ENCODE data around the gene TAB3.

TAB3 gene

DNA sequence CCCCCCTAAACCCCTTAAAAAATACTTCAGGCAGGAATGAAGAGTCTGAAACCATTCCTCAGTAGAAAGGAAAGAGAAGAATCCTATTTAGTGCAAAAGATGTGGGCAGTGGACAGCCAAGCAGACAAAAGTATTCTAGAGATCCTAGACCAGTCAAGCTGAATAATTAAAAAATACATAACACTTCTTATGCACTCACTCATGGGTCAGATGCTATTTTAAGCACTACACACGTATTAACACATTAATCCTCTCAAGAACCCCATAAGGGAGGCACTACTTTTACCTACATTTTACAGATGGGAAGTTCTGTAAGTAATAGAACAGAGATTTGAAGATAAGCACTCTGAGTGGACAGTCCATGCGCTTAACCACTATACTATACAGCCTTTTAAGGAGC, 5.9 kb downstream of the TAB3 start:
- DNase-seq (ENCODE audit: low read depth) = no peak

DNA sequence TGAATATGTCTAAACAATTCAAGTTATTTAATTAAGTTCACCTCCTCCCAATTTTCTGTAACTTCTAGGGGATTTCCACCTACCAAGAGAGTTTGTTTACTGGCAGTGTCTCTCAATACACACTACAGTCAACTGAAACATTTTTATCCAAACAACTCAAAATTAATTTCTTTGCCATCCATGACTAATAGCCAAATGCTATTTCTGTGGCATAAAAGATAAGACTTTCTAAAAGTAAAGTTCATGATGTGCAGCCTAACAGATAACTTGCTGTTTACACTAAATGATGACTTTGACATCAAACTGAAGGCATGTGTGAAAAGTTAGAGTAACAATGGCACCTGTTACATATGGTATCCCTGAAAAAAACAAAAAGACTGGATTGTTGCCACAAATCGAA, 7.3 kb downstream of the TAB3 start:
- DNase-seq (ENCODE audit: low read depth) = no peak

DNA sequence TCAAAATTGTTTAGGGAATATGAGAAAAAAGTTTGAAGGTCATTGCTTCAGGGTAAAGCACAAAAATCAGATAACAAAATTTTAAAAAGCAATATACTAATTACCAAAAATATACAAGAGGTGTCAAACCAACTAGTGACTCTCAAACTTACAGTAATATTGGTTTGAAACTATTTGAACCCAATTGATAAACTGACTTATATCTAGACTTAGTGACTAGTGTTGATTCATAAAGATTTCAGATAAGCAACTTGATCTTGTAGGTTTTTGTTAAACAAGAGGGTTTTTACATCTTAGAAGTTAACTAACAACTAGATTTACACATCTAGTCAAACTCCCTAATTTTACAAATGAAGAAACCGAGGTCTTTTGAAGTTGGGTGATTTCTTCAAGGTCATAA, 7.7 kb downstream of the TAB3 start:
- no peak for DNase-seq (ENCODE audit: low read depth)

DNA sequence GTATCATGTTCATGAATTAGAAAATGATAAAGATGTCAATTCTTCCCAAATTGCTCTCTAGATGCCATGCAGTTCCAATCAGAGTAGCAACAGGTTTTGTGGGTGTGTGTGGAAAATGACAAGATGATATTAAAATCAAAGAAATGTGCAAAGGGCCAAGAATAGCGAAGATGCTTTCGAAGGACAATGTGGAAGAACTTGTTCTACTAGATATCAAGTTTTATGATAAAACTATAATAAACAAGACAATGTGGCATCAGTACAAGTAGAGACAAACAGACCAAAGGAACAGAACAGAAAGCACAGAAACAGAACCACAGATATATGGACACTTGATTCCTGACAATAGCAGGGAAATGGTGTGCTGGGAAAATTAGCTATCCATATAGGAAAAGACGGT, 9.0 kb downstream of the TAB3 start:
- no peak for DNase-seq (ENCODE audit: low read depth)

DNA sequence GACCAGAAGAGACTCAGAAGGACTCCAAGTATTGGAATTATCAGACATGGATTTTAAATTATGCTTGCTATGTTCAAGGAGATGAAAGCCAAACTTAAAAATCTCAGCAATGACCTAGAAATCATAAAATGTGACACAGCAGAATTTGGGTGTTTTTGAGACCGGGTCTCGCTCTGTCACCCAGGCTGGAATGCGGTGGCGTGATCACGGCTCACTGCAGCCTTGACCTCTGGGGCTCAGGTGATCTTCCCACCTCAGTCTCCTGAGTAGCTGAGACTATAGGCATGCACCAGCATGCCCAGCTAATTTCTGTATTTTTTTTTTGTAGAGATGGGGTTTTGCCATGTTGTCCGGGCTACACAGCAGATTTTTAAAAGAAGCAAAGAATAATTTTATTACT, 12.7 kb downstream of the TAB3 start:
- DNase-seq (ENCODE audit: low read depth) = no peak

DNA sequence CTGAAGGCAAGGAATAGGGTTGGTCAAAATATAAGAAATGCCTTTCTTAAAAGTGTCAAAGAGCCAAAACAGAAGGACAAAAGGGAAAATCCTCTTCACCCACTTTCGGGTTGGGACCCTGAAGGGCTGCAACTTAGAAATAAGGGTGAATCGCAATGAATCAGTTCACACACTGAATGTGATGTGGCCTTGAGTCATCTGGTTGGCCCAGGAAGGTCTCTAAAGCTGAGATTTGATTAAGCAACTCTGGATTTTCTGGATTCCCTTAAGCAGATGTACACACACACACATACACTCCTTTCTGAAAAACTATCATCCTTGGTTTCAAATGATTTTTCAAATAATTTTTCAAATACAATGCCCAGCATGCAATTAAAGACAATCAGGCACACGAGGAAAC, 13.1 kb downstream of the TAB3 start:
- no peak for DNase-seq (ENCODE audit: low read depth)

DNA sequence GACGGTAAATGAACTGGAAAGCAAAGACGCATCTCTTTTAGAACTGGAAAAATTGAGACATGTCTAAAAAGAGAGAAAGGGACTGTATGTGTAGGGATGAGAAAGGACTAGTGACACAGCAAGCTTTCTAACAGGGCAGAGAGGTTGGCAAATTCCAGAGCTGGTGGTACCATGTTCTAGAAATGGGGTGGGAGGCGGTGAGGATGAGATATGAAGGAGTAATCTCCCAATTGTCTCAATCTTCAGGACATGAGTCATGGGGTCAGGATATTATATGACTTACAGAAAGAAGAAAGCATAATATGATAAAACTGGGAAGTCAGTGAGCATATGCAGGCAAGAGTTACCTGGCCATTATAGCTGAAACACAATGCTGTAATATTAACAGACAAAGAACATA, 14.2 kb downstream of the TAB3 start:
- DNase-seq (ENCODE audit: low read depth) = no peak

DNA sequence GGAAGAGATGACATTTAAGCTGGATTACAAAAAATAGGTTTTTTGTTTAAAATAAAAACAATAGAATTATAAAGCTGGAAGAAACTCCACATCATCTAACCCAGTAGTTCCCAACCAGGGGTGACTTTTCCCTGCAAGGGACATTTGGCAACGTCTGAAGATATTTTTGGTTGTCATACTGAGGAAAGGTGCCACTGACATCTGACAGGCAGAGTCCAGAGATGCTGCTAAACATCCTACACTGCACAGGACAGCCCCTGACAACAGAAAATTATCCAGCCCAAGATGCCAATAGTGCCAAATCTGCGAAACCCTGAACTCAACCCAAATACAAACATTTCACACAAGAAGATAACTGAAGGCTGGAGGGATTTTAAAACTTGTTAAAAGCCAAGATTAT, 18.5 kb downstream of the TAB3 start:
- DNase-seq (ENCODE audit: low read depth) = no peak

DNA sequence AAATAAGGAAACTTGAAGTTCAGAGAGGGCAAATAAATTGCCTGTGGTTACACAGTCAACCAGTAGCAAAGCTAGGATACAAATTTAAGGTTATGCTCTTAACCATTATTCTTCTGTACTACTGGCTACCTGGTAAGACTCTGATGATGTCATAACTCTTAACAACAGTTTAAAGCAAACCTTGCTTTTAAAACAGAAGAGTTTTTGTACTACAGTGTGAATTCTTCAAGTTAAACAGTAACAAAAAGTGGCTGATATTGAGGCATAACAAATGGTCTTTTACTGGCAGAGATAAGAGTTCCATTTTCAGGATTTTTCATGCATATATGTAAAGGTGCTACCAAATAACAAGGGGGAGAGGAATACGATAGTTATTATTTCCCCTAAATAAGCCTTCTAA, 23.4 kb downstream of the TAB3 start:
- DNase-seq (ENCODE audit: low read depth) = no peak

DNA sequence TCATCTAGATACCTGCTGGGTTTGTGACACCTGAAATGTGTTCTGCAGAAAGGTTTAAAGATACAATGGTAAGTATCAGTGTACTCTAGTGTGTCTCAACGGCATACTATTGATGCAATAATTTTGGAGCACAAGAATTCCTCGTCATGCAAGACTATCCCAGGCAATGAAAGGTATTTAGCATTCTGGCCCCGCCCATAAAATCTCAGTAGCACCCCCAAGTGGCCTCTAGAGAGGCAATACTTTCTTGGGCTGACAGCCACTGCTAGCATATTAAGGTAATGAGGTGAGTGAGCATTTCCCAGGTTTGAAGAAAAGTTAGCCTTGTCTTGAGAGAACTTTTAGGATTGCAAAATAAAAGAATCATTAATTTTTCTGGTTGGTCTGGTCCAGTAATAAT, 24.0 kb downstream of the TAB3 start:
- no peak for DNase-seq (ENCODE audit: low read depth)

DNA sequence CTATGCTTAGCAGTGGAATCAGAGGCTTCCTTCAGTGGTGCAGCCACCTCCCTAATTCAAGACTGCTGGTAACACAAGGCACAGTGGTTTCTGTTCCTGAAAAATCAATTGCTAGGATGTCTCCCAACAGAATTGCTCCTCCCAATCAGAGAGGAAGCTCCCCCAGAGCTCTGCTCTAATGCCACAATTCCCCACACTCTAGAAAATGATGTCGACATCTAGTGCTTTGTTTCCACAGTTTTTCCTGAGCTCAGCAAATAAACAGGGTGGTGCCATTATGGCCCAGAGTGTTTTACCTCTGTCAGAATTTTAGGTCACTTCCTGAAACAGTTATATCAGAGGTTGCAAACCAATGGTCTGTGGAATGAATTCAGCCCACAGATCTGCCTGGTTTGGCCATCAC, 24.7 kb downstream of the TAB3 start:
- DNase-seq (ENCODE audit: low read depth) = no peak

DNA sequence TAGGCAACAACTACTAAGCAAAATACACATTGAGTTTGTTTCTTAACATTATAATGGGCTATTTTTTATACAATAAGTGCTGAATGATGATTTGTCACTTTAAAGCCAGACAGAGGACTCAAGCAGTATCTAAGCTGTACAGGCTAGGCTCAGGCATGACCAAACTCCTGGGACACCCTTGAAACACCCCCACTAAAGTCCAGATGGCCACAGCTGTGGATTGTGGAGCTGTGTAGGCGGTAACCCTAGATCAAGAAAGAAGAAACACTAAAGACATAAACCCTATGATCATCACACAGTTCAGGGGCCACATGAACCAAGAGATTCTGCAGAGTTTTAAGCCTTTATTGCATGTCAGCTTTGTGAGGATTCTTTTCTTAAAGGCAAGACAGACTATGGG, 25.1 kb downstream of the TAB3 start:
- DNase-seq (ENCODE audit: low read depth) = no peak

DNA sequence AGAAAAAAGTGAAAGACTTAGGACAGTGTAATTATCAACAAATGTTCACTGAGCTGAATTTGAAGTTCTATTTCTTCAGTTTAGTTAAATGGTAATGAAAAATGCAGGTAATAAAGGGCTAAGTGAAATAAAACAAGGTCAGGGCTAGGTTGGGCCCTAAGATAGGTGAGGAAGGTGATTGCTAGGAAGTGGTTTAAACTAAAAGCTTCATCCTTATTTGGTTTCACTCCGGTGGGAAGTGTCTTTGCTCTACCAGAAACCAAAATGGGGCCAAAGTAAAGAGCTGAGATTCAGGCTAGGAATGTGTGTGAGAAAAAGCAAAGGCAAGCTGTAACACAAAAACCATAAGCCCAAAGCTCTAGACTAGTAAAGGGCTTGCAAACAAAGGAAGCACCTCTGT, 31.0 kb downstream of the TAB3 start:
- DNase-seq (ENCODE audit: low read depth) = no peak

DNA sequence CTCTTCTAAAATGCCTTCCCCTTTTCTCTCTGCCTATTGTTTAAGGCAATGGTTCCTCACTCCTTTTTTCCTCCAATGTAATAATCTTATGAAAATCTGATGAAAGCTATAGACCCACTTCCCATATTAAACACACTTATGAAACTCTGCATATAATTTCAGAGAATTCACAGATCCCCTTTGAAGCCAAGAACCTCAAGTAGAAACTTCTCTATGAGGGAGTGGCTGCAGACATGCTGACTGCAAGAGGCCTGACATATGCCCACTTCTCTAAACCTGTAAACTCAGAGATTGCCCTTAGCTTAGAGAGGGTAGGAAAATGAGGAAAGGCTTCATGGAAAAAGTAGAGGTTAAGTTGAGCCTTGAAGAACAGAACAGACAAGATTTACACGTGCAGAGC, 37.6 kb downstream of the TAB3 start:
- DNase-seq (ENCODE audit: low read depth) = no peak

DNA sequence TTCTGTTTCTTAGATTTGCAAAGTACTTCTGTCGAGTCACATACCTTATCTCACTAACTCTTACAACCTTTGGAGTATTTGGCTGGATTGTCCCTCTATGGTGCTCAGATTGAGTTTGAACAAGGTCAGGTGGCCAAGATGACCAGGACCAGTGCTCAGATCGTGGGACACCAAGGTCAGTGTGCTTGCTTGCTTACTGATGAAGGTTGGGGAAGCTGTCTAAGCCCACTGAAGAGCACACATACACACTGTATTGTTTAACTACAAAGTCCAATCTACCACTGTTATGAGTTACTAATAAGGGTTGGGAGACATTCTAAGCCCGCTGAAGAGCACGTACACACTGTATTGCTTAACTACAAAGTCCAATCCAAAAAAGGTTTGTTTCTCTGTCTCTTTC, 53.7 kb downstream of the TAB3 start:
- DNase-seq (ENCODE audit: low read depth) = no peak

DNA sequence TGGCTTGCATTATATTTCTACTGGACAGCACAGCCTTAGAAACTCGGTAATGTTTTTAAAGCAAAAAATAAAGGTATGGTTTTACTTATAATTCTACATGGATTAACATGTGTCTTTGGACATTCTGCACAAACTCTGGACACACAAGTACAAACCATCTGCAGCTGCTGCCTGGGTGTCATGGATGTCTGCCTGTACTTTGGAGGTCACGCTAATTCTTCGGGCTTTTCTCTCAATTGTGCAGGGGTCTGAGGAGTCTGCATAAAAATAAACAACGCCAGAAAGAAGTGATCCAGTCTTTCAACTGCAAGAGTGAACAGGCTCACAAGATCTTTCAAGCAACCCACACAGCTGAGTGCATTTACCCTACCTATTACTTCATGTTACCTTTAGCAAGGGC, 55.2 kb downstream of the TAB3 start:
- DNase-seq (ENCODE audit: low read depth) = no peak

DNA sequence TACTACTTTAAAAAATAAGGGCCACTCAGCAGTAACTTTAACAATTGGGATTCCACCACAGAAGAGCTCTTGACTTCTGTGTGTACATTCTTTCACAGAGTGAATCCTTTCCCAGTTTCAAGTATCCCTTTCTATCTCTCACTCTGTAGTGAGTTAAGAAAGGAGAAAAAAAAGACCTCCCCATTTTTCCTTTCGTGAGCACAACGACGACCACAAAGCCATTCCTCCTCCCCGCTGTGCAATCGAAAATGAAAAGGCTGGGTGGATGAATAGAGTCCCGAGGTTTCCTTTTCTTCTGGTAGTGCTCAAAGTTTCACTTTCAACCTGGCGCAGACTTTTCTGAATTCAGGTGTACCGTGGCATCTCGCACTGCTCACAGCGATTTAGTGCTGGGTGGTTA, 58.0 kb downstream of the TAB3 start:
- DNase-seq (ENCODE audit: low read depth) = no peak

DNA sequence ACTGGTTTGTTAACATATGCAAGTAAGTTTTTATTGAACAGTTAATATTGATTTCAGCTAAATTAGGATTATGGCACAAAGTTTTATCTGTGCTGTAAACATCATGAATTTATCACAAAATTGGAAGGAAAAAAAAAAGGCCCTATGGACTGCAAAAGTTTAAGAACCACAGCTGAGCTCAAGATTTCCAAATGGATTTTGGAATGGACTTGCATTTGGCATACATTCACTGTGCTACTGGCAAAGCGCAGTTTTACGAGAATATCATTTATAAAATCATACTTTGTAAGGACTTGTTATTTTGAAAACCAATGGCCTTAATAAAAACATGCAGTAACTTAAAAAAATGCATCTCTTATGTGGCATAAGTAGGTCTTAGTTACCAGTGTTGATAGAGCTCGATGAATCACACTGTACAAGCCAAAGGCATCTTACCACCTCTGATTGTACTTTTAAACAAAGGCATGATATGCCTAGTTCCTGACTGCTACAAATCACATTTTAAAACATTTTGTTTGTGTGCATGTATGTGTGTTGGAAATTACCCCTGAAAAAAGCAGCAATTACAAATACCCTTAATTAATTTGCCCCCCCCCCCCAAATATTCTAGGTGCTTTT, 58.6 kb downstream of the TAB3 start:
- no peak for DNase-seq (ENCODE audit: low read depth)

DNA sequence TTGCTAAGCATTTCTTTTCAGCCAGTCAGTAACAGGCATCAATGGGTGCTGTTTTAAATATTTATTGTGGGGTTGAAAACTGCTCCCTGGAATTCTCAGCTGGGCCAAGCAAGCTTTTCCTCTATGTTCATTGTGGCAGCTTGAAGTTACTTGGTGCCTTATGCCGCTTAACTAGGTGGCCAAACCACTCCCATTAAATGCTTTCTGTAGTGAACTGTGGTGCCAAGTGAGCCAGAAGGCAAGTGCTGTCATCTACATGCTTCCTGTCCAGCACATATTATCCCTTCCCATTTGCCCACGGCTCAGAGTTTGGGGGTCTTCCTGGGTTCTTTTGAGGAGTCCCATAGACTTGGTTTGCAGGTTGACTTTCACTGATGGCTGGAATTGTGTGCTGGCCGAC, 64.8 kb downstream of the TAB3 start:
- DNase-seq (ENCODE audit: low read depth) = no peak

DNA sequence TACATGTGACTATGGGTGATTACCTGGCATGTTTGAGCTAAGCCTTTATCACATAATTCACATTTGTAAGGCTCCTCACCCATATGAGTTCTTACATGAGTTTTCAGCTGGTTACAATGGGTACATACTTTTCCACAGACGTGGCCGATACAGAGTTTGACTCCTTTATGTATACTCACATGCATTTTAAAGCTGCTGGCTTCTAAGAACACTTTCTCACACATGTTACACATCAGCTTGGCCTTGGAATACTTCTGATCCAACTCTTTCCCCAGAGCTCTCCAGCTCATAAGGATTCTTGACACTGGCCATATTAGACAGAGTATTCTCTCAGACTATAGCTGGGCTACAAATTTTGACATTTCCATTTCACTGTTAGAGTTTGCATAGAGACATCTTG, 66.3 kb downstream of the TAB3 start:
- no peak for DNase-seq (ENCODE audit: low read depth)

DNA sequence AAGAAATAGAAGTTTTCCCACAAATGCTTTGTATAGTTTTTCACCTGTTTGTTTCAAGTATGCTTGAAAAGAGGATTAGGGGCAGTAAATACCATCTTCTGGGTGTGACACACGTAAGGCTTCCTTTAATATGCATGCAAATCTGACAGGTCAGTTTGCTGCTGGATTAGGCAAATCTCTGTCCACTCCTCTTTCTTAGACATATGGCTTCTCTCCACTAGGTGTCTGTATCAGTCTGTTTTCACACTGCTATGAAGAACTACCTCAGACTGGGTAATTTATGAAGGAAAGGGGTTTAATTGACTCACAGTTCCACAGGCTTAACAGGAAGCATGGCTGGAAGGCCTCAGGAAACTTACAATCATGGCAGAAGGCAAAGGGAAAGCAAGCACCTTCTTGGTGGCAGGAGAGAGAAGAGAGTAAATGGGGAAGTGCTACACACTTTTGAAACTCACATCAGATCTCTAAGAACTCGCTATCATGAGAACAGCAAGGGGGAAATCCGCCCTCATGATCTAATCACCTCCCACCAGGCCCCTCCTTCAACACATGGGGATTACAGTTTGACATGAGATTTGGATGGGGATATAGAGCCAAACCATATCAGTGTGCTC, 66.9 kb downstream of the TAB3 start:
- no peak for DNase-seq (ENCODE audit: low read depth)

DNA sequence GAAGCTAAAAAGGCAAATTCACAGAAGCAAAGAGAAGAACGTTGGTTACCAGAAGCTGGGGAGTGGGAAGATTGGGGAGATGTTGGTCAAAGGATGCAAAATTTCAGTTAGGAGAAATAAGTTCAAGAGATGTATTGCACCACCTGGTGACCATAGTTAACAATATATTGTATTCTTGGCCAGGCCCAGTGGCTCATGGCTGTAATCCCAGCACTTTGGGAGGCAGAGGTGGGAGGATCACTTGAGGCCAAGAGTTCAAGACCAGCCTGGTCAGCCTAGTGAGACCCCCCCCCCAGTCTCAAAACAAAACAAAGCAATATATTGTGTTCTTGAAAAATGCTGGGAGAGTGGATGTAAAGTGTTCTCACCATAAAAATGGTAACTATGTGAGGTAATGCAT, 67.9 kb downstream of the TAB3 start:
- DNase-seq (ENCODE audit: low read depth) = no peak

DNA sequence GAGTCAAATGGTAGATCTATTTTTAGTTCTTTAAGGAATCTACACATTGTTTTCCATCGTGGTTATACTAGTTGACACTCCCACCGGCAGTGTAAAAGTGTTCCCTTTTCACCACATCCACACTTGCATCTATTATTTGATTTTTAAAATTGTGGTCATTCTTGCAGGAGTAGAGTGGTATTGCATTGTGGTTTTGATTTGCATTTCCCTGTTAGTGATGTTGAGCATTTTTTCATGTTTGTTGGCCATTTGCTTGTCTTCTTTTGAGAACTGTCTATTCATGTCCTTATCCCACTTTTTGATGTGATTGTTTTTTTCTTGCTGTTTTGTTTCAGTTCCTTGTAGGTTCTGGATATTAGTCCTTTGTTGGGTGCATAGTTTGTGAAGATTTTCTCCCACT, 70.0 kb downstream of the TAB3 start:
- no peak for DNase-seq (ENCODE audit: low read depth)

DNA sequence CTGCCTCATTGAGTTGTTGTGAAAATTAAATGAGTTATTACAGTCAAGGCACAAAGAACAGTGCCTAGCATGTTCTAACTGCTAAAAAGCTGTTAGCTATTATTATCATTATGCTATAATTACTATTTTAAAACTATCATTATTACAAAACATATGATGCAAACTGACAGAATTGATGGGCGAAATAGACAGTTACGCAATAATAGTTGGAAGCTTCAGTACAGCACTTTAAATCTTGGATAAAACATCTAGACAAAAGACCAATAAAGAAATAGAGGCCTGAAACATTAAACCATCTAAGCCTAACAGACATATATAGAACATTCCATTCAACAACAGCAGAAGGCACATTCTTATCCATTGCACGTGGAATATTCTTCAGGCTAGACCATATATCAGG, 73.0 kb downstream of the TAB3 start:
- DNase-seq (ENCODE audit: low read depth) = no peak

DNA sequence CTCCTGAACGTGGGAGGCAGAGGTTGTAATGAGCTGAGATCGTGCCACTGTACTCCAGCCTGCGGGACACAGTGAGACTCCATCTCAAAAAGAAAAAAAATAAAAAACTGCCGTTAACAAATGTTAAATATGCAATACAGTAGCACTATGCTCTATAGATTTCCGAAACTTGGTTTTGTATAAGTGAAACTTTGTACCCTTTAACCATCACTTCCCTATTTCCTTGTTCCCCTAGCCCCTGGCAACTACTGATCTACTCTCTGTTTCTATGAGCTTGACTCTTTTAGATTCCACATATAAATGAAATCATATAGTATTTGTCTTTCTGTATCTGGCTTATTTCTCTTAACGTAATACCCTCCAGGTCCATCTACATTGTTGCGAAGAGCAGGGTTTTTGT, 74.1 kb downstream of the TAB3 start:
- no peak for DNase-seq (ENCODE audit: low read depth)

All from stimulated activated CD8-positive, alpha-beta memory T cell treated with anti-CD3 and anti-CD28 coated beads, Interleukin-4, amount 100 ng/mL, for 24 hours (primary cell).